BJ (cell line): ENCODE measurements around the gene TMEM165. TPM values are rescaled to one million over a fixed set of nuclear protein-coding genes. Genes with fewer than 3 reads are reported as not detected.

ENCODE experiments used
- CTCF ChIA-PET: fragments of 350-600 bp; formaldehyde crosslinking; extraction: SDS; loops from one replicate; lab custom pipeline; 2021; ENCODE audit warnings: antibody characterized with exemption, inconsistent platforms; lab: Yijun Ruan, JAX
- POLR2A ChIA-PET: fragments of 300-600 bp; sonication (Branson Sonifier 250); formaldehyde crosslinking; extraction: SDS; loops from one replicate; lab custom pipeline; 2021; ENCODE audit warnings: antibody characterized with exemption; lab: Charles Lee
- DNase-seq: peaks from one replicate; pipeline ENCODE4 v3.0.0-alpha.2; 2011; ENCODE audit warnings: low read depth
- H3K27me3 ChIP-seq: 2 replicates; pipeline ENCODE4 v1.6.0; 2011; ENCODE audit warnings: low read length; ENCODE audit not compliant: control insufficient read depth, insufficient read depth
- H3K36me3 ChIP-seq: 2 replicates; pipeline ENCODE4 v1.5.1; 2011; ENCODE audit warnings: low read length; ENCODE audit not compliant: control insufficient read depth, insufficient read depth
- H3K4me3 ChIP-seq: 2 replicates; pipeline ENCODE4 v1.5.1; 2011; ENCODE audit warnings: low read depth, mild to moderate bottlenecking, control low read depth, low read length
- CTCF ChIP-seq: IDR thresholded peaks from 2 replicates; pipeline ENCODE4 v1.5.1; 2011; ENCODE audit warnings: low read depth, mild to moderate bottlenecking, control low read depth, inconsistent platforms, low read length, moderate library complexity; ENCODE audit not compliant: insufficient read depth
- polyA plus RNA-seq: library from polyadenylated mRNA; depleted of rRNA; stranded (reverse); fragments of >200 nt; gene quantifications from 2 replicates; pipeline ENCODE4 v1.2.3, GENCODE V29; 2011; rRNA removed
- small RNA-seq: library from RNA; depleted of rRNA; stranded (forward); fragments of <200 nt; gene quantifications from one replicate; pipeline ENCODE3, GENCODE V24; 2012; ENCODE audit warnings: low replicate concordance, low read depth; ENCODE audit not compliant: insufficient read length

TMEM165 gene
- polyA plus RNA-seq, 1 experiment, result 129 TPM

- POLR2A ChIA-PET, result no interaction called here
- CTCF ChIA-PET, result no interaction called here
- no peak overlapping the region for H3K4me3 ChIP-seq
- no peak for DNase-seq
- H3K27me3 ChIP-seq, result no peaks in the 10 kb centered on the region
- H3K36me3 ChIP-seq, result peaks cover 1% of the 10 kb centered on the region
- TF ChIP-seq CTCF, result no peak
Observed at GRCh38 chr4:55466001-55466400, 70.2 kb downstream of the TMEM165 start.

- Histone ChIP-seq H3K4me3 (no peak overlapping the region), H3K36me3 (peaks cover 3% of the 10 kb centered on the region), H3K27me3 (no peaks in the 10 kb centered on the region)
- ChIA-PET POLR2A (no interaction called here), CTCF (no interaction called here)
- DNase-seq, result no peak
- TF ChIP-seq CTCF, result no peak
Observed at GRCh38 chr4:55468724-55469123, 73.0 kb downstream of the TMEM165 start.

- no peak for TF ChIP-seq CTCF
- no peak overlapping the region for H3K4me3 ChIP-seq
- ChIA-PET POLR2A (no interaction called here), CTCF (no interaction called here)
- DNase-seq, result no peak
- peaks cover 3% of the 10 kb centered on the region for H3K36me3 ChIP-seq
- H3K27me3 ChIP-seq, result no peaks in the 10 kb centered on the region
Observed at GRCh38 chr4:55469979-55470378, 74.2 kb downstream of the TMEM165 start.

Small RNA genes lying within 50 kb of the gene (small RNA-seq; reads per million reads assigned to genes)
- not detected for gene RF00019

Other genes starting within 250 kb of the TMEM165 start
- gene SRD5A3, start 49.7 kb upstream of the TMEM165 start, polyA plus RNA-seq, result 15.2 and 24.0 TPM in 2 replicates
- 14.5 and 21.2 TPM in 2 replicates for gene CLOCK, start 151.0 kb downstream of the TMEM165 start, polyA plus RNA-seq
- not detected in 2 replicates for gene PDCL2, start 196.3 kb downstream of the TMEM165 start, polyA plus RNA-seq
- not detected in 2 replicates for gene NMU, start 240.3 kb downstream of the TMEM165 start, polyA plus RNA-seq